Right cardiac atrium (tissue), 5 donors: Measurements from ENCODE around the gene CWC25. TPM values are rescaled to one million over a fixed set of nuclear protein-coding genes. Genes with fewer than 3 reads are reported as not detected.

ENCODE experiments used
- ATAC-seq, 2 donors: fragments of 200-7000 bp; cut with Tn5 transposase; one replicate each; pipeline versions ENCODE4 v1.8.0 to v1.9.1; 2020; ENCODE audit warnings: moderate library complexity in 2 of 2, mild to moderate bottlenecking in 1 of 2
- DNase-seq, 3 donors: peaks; one replicate each; pipeline ENCODE4 v3.0.0-alpha.2; 2020
- H3K27ac ChIP-seq: one replicate; pipeline ENCODE4 v1.5.1; 2013; ENCODE audit warnings: mild to moderate bottlenecking, low read length, control low read depth, moderate library complexity
- H3K27me3 ChIP-seq: one replicate; pipeline ENCODE4 v1.6.1; 2013; ENCODE audit not compliant: control insufficient read depth, insufficient read depth
- H3K4me1 ChIP-seq: one replicate; pipeline ENCODE4 v1.6.1; 2013; ENCODE audit warnings: low read length; ENCODE audit not compliant: control insufficient read depth, insufficient read depth
- H3K4me3 ChIP-seq: one replicate; pipeline ENCODE4 v1.5.1; 2013; ENCODE audit warnings: low read length, control low read depth
- H3K9me3 ChIP-seq: one replicate; pipeline ENCODE4 v1.6.1; 2013; ENCODE audit warnings: low read length; ENCODE audit not compliant: control insufficient read depth
- WGBS: extraction: QIAGEN DNeasy Blood & Tissue Kit; methylation state at CpG from one replicate; pipeline ENCODE4 v1.1.7; 2013; 5-methylcytosine and 5-hydroxymethylcytosine counted together
- intact Hi-C, 4 donors: fragments of 100-400 bp; cut with DNase I; formaldehyde crosslinking; loops; one replicate each; pipeline versions ENCODE4 v1.11.0 to v1.14.0; 2022 to 2023
- polyA plus RNA-seq: library from polyadenylated mRNA; stranded (reverse); fragments of 200-250 nt; gene quantifications from one replicate; pipeline ENCODE4 v1.2.3, GENCODE V29; 2013
- total RNA-seq, 4 donors: library from RNA; stranded (reverse); fragmentation: NEBNext Ultra II Directional; extraction: Animal tissue kit (Norgen Biotek cat#: 25700); gene quantifications; one replicate each; pipeline ENCODE4 v1.2.1, GENCODE V29; 2021
- donor health status: healthy with polysubstance abuse.
- donor health status: DM: no; HTN: yes; CAD: no.
- donor health status: DM: no; HTN: no; CAD: no.
- donor health status: DM: no; HTN: yes; CAD: no; lungs with severe emphysema.
- donor health status: DM: yes; HTN: yes; CAD: no.

Gene CWC25
- total and polyA plus RNA-seq, 5 donors, result 8.8 to 11.5 (median 11.0) TPM

GRCh38 chr17:38779965-38780752 is 45.0 kb downstream of the CWC25 start:
- intact Hi-C loops, result no loop called here
- DNase-seq, result peak in 1 of 3 donors; percentile 65
- Histone ChIP-seq H3K4me1 (no peaks in the 10 kb centered on the region), H3K27me3 (no peaks in the 10 kb centered on the region), H3K9me3 (no peaks in the 10 kb centered on the region), H3K27ac (no peak overlapping the region), H3K4me3 (no peak overlapping the region)
- ATAC-seq, result no peak
- WGBS, result 82% methylated on average over 23 of the region's 23 CpGs

- H3K4me1 ChIP-seq, result no peaks in the 10 kb centered on the region
- intact Hi-C loops, result no loop called here
- H3K4me3 ChIP-seq, result no peak overlapping the region
- H3K9me3 ChIP-seq, result no peaks in the 10 kb centered on the region
- DNase-seq, result no peak
- no peaks in the 10 kb centered on the region for H3K27me3 ChIP-seq
- no peak overlapping the region for H3K27ac ChIP-seq
- 79% methylated on average over 7 of the region's 7 CpGs for WGBS
- ATAC-seq, result no peak
These were observed 47.4 kb downstream of the CWC25 start for GRCh38 chr17:38777641-38778250.

GRCh38 chr17:38773258-38773657 is 51.9 kb downstream of the CWC25 start:
- intact Hi-C loops, result no loop called here
- ATAC-seq (no peak), DNase-seq (no peak)
- no peaks in the 10 kb centered on the region for H3K9me3 ChIP-seq
- H3K4me1 ChIP-seq, result no peaks in the 10 kb centered on the region
- no peaks in the 10 kb centered on the region for H3K27me3 ChIP-seq
- H3K4me3 ChIP-seq, result no peak overlapping the region
- no peak overlapping the region for H3K27ac ChIP-seq

GRCh38 chr17:38768417-38768816 is 56.7 kb downstream of the CWC25 start:
- WGBS, result 48% methylated on average over 6 of the region's 6 CpGs
- intact Hi-C loops, result no loop called here
- no peaks in the 10 kb centered on the region for H3K27me3 ChIP-seq
- no peaks in the 10 kb centered on the region for H3K9me3 ChIP-seq
- peak; percentile 29 to 31 for ATAC-seq
- peak overlapping the region; percentile 24 for H3K27ac ChIP-seq
- H3K4me3 ChIP-seq, result no peak overlapping the region
- H3K4me1 ChIP-seq, result no peaks in the 10 kb centered on the region
- DNase-seq, result no peak

GRCh38 chr17:38766341-38766740 is 58.8 kb downstream of the CWC25 start:
- intact Hi-C loops, result no loop called here
- no peaks in the 10 kb centered on the region for H3K4me1 ChIP-seq
- 89% methylated on average over 5 of the region's 5 CpGs for WGBS
- no peak overlapping the region for H3K4me3 ChIP-seq
- ATAC-seq, result no peak
- no peak overlapping the region for H3K27ac ChIP-seq
- H3K27me3 ChIP-seq, result no peaks in the 10 kb centered on the region
- no peaks in the 10 kb centered on the region for H3K9me3 ChIP-seq
- no peak for DNase-seq

GRCh38 chr17:38762231-38762630 is 62.9 kb downstream of the CWC25 start:
- ATAC-seq, result no peak
- no peak overlapping the region for H3K27ac ChIP-seq
- H3K4me1 ChIP-seq, result no peaks in the 10 kb centered on the region
- no peaks in the 10 kb centered on the region for H3K27me3 ChIP-seq
- 80% methylated on average over 3 of the region's 3 CpGs for WGBS
- no peak for DNase-seq
- H3K4me3 ChIP-seq, result no peak overlapping the region
- intact Hi-C loops, result no loop called here
- no peaks in the 10 kb centered on the region for H3K9me3 ChIP-seq

GRCh38 chr17:38761612-38762011 is 63.5 kb downstream of the CWC25 start:
- ATAC-seq (no peak), DNase-seq (no peak)
- Histone ChIP-seq H3K27ac (no peak overlapping the region), H3K27me3 (no peaks in the 10 kb centered on the region), H3K4me3 (no peak overlapping the region), H3K9me3 (no peaks in the 10 kb centered on the region), H3K4me1 (no peaks in the 10 kb centered on the region)
- intact Hi-C loops, result no loop called here
- 76% methylated on average over 4 of the region's 4 CpGs for WGBS

- peak overlapping the region; percentile 60 for H3K4me3 ChIP-seq
- intact Hi-C loops, result no loop called here
- ATAC-seq (no peak), DNase-seq (peak; percentile 17 to 68 (median 67))
- peaks cover 2% of the 10 kb centered on the region for H3K4me1 ChIP-seq
- H3K27ac ChIP-seq, result peak overlapping the region; percentile 69
- WGBS, result 7% methylated on average over 22 of the region's 22 CpGs
- no peaks in the 10 kb centered on the region for H3K9me3 ChIP-seq
- no peaks in the 10 kb centered on the region for H3K27me3 ChIP-seq
These were observed 72.0 kb downstream of the CWC25 start for GRCh38 chr17:38753071-38753506.

- under 1% methylated on average over 44 of the region's 44 CpGs for WGBS
- peak within 1 kb of the TSS; percentile 71 for H3K27ac ChIP-seq
- H3K4me1 ChIP-seq, result peaks cover 2% of the 10 kb centered on the region
- H3K27me3 ChIP-seq, result no peaks in the 10 kb centered on the region
- H3K4me3 ChIP-seq, result peak within 1 kb of the TSS; percentile 60
- DNase-seq (peak; percentile 98), ATAC-seq (peak; percentile 78 to 89)
- intact Hi-C loops, result no loop called here
- no peaks in the 10 kb centered on the region for H3K9me3 ChIP-seq
These were observed 72.6 kb downstream of the CWC25 start, which contains the start of gene PSMB3 for GRCh38 chr17:38752308-38753070. Gene PSMB3, plus strand, starts transcription at chr17:38752741. Its CDS starts 86 bp downstream, at chr17:38752827.

- Histone ChIP-seq H3K27me3 (no peaks in the 10 kb centered on the region), H3K9me3 (no peaks in the 10 kb centered on the region), H3K27ac (peak overlapping the region; percentile 71), H3K4me1 (peaks cover 2% of the 10 kb centered on the region), H3K4me3 (peak overlapping the region; percentile 57)
- under 1% methylated on average over 44 of the region's 44 CpGs for WGBS
- ATAC-seq (peak; percentile 39 to 47), DNase-seq (peak; percentile 80 to 92 (median 88))
- intact Hi-C loops, result no loop called here
These were observed 73.3 kb downstream of the CWC25 start for GRCh38 chr17:38751808-38752307.
